NCI-H460 (cell line): Measurements from ENCODE around the gene EAF1. TPM values are rescaled to one million over a fixed set of nuclear protein-coding genes. Genes with fewer than 3 reads are reported as not detected.
A peak's percentile ranks its signal among the peaks of the same experiment; 100 is the strongest.
"Not testable (repeated sequence)": the region's sequence is repeated elsewhere in the genome, so short reads cannot be mapped to it uniquely, and the experiment has no call there.

Source experiments
- DNase-seq: peaks from one replicate; pipeline ENCODE4 v3.0.0-alpha.2; 2016; ENCODE audit warnings: low read depth; ENCODE audit errors: extremely low read depth
- total RNA-seq: library from RNA; depleted of rRNA; stranded (reverse); fragments of >200 nt; shearing (Covaris generic); gene quantifications from 2 replicates; pipeline ENCODE4 v1.2.3, GENCODE V29; 2014

Gene EAF1
- total RNA-seq, 1 experiment from 2014 or later: 24.1 TPM

- no peak for DNase-seq
Observed at GRCh38 chr3:15404767-15405166, 22.6 kb upstream of the EAF1 start.

DNA sequence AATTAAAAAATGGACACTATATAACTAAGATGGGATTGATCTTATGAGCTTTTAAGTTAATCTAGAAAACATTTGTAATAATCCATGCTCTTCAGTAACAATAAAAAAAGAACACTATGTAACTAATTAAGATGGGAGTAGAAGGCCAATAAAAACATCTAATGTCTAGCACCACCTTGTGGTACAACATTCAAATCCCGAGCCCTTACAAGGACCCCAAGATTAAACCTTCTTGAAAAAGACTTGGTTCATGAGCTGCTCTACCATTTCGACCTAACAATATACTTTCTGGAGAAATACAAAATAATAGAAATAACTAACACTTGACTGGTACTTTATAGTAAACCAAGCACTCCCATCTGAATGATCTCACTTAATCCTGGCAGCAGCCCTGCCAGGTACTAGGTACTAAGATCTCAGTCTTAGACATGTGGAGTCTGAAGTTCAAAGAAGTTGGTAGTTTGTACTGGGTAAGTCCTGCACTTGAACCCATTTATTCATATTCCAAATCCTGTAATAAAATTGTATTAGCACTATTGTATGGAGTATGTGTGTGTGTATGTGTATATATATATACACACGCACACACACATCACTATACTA lies 21.8 kb upstream of the EAF1 start:
- DNase-seq: peak; percentile 30

DNA sequence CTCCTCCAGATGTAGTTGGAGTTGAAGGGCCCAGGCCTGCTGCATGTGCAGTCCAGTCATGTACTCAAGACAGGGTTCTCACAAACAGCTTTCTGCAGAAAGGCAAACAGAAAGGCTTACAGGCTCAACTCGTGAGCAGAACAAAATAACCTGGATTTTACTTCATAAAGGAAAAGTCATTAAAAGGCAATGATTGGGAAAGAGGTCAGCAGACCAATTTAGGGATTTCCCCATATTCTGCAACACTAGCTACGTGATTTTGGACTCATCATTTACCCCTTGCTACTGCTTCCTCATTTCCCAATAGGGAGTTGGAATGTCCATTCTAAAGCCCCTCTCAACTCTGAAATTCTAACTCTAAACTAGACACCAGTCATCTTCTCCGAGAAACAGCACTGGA lies 18.2 kb upstream of the EAF1 start:
- no peak for DNase-seq

- DNase-seq: no peak
Observed at GRCh38 chr3:15409774-15410173, 17.6 kb upstream of the EAF1 start.

- DNase-seq: not testable (repeated sequence)
Observed at GRCh38 chr3:15410966-15411365, 16.4 kb upstream of the EAF1 start.

GRCh38 chr3:15420871-15421270 lies 6.5 kb upstream of the EAF1 start:
- no peak for DNase-seq

DNA sequence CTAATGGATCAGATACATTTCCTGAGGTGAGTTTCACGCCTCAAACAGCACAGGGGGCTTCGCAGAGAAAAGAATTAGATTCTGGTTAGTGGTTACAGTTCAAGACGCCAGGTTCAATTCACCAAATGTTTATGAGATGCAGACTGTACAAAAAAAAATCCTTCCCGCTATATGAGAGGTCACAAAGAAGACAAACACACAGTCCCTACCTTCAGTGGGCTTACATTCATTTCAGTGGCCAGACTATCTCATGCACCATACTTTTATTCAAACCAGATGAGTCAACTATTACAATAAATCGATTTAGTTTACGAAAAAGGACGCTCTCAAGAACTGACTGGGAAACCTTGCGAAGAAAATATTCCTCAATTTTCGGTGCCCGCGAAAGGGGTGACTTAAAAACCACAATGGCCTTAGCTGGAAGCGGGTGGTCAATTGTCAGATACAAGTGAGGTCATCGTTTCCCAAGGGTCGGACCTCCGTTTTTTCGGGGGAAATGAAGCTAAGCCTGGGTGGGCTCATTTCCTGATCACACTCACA lies 749 bp upstream of the EAF1 start:
- no peak for DNase-seq

- no peak for DNase-seq
Observed at GRCh38 chr3:15427981-15428380, 583 bp downstream of the EAF1 start.

DNA sequence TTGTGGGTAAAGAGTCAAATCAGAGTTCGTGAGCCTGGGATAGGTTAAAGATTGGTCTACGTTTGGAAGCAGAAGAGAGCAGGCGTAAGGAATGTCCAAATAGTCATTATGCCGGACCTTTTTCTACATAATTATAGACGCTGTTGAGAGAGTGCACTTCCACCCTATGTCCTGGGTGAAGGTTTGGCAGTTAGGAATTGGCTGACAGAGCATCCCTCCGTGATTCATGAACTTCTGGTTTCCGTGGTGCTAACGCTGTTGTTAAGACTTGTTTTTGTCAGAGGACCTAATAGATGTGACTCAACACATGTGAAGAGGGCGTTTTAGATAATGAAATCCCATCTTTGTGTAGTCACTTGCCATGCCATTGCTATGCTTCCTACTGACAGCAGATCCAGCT lies 1.1 kb downstream of the EAF1 start:
- DNase-seq: no peak

- DNase-seq: no peak
Observed at GRCh38 chr3:15429080-15429479, 1.7 kb downstream of the EAF1 start.

- no peak for DNase-seq
Observed at GRCh38 chr3:15430624-15431023, 3.2 kb downstream of the EAF1 start.

GRCh38 chr3:15431256-15431837 lies 3.9 kb downstream of the EAF1 start:
- no peak for DNase-seq

DNA sequence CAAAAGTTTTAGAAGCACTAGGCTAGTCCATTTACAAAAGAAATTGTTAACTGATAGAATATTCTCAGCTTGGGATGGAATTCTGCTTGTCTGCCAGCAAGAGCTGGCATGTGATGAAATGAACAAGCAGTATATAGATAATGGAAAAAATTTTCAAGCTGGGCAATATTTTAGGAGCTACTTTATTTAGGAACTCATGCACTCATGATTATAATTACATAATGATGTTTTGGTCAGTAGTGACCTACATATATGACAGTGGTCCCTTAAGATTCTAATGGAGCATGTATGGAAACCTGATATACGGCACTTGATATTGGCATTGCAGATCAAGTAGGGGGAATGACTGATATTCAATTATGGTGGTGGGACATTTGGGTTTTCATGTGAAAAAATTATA lies 6.1 kb downstream of the EAF1 start:
- no peak for DNase-seq

- no peak for DNase-seq
Observed at GRCh38 chr3:15434756-15435155, 7.4 kb downstream of the EAF1 start.

- no peak for DNase-seq
Observed at GRCh38 chr3:15436246-15436645, 8.8 kb downstream of the EAF1 start.

DNA sequence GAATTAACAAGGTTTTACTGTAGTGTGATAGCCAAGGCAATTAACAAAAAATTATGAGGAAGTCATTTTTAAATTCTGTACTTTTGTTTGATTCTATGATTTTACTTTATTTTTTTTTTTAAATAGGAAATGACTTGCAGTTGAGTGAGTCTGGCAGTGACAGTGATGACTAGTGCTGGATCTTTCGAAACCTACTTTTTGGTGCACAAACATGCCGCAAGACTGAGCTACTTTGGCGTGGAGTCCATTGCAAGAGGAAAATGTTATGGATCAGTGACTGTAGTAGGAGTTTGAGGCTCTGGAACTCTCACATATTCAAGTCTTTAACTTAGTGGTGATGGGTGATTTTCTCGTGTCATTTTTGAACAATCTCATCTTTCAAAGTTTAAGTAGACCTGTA lies 11.6 kb downstream of the EAF1 start:
- DNase-seq: no peak

GRCh38 chr3:15439476-15439875 lies 12.1 kb downstream of the EAF1 start:
- DNase-seq: no peak

DNA sequence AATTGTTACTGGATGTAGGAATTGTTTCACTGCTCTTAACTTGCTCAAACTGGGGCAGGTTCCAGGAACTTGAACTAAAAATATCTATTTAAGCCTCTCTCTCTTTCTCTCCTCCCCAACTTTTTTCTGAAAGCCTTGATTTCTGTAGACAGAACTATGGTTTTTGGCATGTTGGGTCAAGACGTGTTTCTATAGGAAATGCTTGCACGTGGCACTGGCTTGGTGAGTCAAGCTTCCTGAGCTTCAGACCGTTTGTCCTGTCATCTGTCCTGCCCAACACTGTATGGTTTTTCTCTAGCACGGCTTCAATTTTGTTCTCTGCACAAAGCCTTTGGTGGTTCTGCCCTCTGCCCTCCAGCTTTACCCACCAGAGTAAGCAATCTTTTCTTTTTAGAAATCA lies 13.5 kb downstream of the EAF1 start:
- DNase-seq: no peak

- no peak for DNase-seq
Observed at GRCh38 chr3:15443826-15444524, 16.6 kb downstream of the EAF1 start.

GRCh38 chr3:15449489-15450224 lies 22.3 kb downstream of the EAF1 start:
- DNase-seq: no peak

- DNase-seq: no peak
Observed at GRCh38 chr3:15450438-15451215, 23.2 kb downstream of the EAF1 start.
